ENCODE measurements around the gene MTHFD1L. TPM values are rescaled to one million over a fixed set of nuclear protein-coding genes. Genes with fewer than 3 reads are reported as not detected.

MTHFD1L gene
- total RNA-seq, 4 donors from 2014 or later = 2.4 to 19.2 (median 8.0) TPM

GRCh38 chr6:151075527-151075926, 210.0 kb downstream of the MTHFD1L start:
- no peaks in the 10 kb centered on the region for H3K9me3 ChIP-seq
- peaks cover 0 to 14% (median 0%) of the 10 kb centered on the region in 3 donors for H3K4me1 ChIP-seq
- H3K4me3 ChIP-seq = no peak overlapping the region
- 39 to 68% methylated on average over 2 of the region's 2 CpGs for WGBS, 2 donors
- TF ChIP-seq POLR2A (IDR thresholded peaks at IDR 0.05) (no peak), CTCF (IDR thresholded peaks at IDR 0.05) (no peak)
- intact Hi-C loops (cut with DNase I) = no loop called here
- no peaks in the 10 kb centered on the region for H3K27me3 ChIP-seq
- H3K36me3 ChIP-seq = peaks cover 0 to 4% (median 0%) of the 10 kb centered on the region in 3 donors
- no peak for DNase-seq
- no peak overlapping the region for H3K27ac ChIP-seq

- no peaks in the 10 kb centered on the region for H3K27me3 ChIP-seq
- 73 to 79% methylated on average over 5 of the region's 5 CpGs for WGBS, 2 donors
- no peak overlapping the region for H3K4me3 ChIP-seq
- peaks cover 0 to 4% (median 0%) of the 10 kb centered on the region in 3 donors for H3K36me3 ChIP-seq
- H3K9me3 ChIP-seq = no peaks in the 10 kb centered on the region
- TF ChIP-seq POLR2A (IDR thresholded peaks at IDR 0.05) (no peak), CTCF (IDR thresholded peaks at IDR 0.05) (no peak)
- H3K4me1 ChIP-seq = peaks cover 0 to 10% (median 0%) of the 10 kb centered on the region in 3 donors
- no peak overlapping the region for H3K27ac ChIP-seq
- DNase-seq = no peak
- intact Hi-C loops (cut with DNase I) = no loop called here
Measured at GRCh38 chr6:151075930-151076555, 210.5 kb downstream of the MTHFD1L start.

GRCh38 chr6:151078655-151079054, 213.2 kb downstream of the MTHFD1L start:
- WGBS, 2 donors = 94 to 96% methylated on average over 3 to 6 of the region's 6 CpGs
- peaks cover 0 to 4% (median 0%) of the 10 kb centered on the region in 3 donors for H3K36me3 ChIP-seq
- no peak for DNase-seq
- no peak overlapping the region for H3K4me3 ChIP-seq
- H3K27me3 ChIP-seq = no peaks in the 10 kb centered on the region
- H3K9me3 ChIP-seq = no peaks in the 10 kb centered on the region
- H3K4me1 ChIP-seq = peaks cover 0 to 10% (median 0%) of the 10 kb centered on the region in 3 donors
- H3K27ac ChIP-seq = no peak overlapping the region
- TF ChIP-seq POLR2A (IDR thresholded peaks at IDR 0.05) (no peak), CTCF (IDR thresholded peaks at IDR 0.05) (no peak)
- intact Hi-C loops (cut with DNase I) = no loop called here

- 61 to 76% methylated on average over 4 of the region's 4 CpGs for WGBS, 2 donors
Measured at GRCh38 chr6:151081656-151082055, 216.2 kb downstream of the MTHFD1L start.

More at GRCh38 chr6:151081656-151082055, 216.2 kb downstream of the MTHFD1L start:
- Histone ChIP-seq H3K27ac (no peak overlapping the region), H3K4me3 (no peak overlapping the region), H3K36me3 (peaks cover 0 to 4% (median 0%) of the 10 kb centered on the region in 3 donors), H3K4me1 (no peaks in the 10 kb centered on the region), H3K9me3 (no peaks in the 10 kb centered on the region), H3K27me3 (no peaks in the 10 kb centered on the region)
- intact Hi-C loops (cut with DNase I) = no loop called here
- TF ChIP-seq CTCF (IDR thresholded peaks at IDR 0.05) = no peak
- DNase-seq = no peak
